ENCODE results near the gene CLIP4. TPM values are rescaled to one million over a fixed set of nuclear protein-coding genes. Genes with fewer than 3 reads are reported as not detected.

The CLIP4 gene
- total RNA-seq, 1 donor from 2014 or later = 27.7 TPM

- Histone ChIP-seq H3K36me3 (ENCODE audit: control insufficient read depth in 3 of 3, insufficient read depth in 3 of 3, low read length in 3 of 3) (no peaks in the 10 kb centered on the region), H3K4me3 (ENCODE audit: low read length in 3 of 3) (no peak overlapping the region), H3K9ac (ENCODE audit: low read depth in 1 of 3, low read length in 3 of 3) (no peak overlapping the region), H3K27ac (ENCODE audit: low read depth, low read length) (no peak overlapping the region), H3K4me1 (ENCODE audit: control insufficient read depth in 3 of 3, insufficient read depth in 3 of 3, low read length in 3 of 3) (no peaks in the 10 kb centered on the region), H3K9me3 (ENCODE audit: control insufficient read depth in 3 of 3, low read length in 3 of 3) (no peaks in the 10 kb centered on the region), H3K27me3 (ENCODE audit: control insufficient read depth in 3 of 3, insufficient read depth in 3 of 3, low read length in 3 of 3) (peaks cover 2 to 25% (median 12%) of the 10 kb centered on the region in 3 donors)
These were observed 120.9 kb downstream of the CLIP4 start for GRCh38 chr2:29236074-29236473.

DNA sequence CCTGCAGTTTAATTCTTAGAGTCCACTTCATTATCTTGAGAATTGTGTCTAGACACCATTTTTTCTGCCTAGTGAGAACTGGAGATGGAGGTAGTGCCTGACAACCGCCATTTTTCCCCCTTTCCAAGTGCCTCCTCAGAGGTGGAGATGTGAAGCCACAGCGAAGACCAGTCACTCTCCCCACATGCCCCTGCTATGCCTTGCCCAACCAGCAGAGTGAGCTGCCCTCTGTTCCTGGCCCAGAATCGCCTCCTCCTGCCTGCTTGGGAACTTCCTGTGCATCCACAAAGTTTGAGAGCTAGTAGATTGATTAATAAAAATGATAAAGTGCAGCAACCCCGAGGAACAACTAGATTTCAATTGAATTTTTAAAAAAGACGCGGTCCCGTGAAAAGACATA, 123.3 kb downstream of the CLIP4 start:
- Histone ChIP-seq H3K27ac (ENCODE audit: low read depth, low read length) (no peak overlapping the region), H3K36me3 (ENCODE audit: control insufficient read depth in 3 of 3, insufficient read depth in 3 of 3, low read length in 3 of 3) (no peaks in the 10 kb centered on the region), H3K9ac (ENCODE audit: low read depth in 1 of 3, low read length in 3 of 3) (no peak overlapping the region), H3K9me3 (ENCODE audit: control insufficient read depth in 3 of 3, low read length in 3 of 3) (no peaks in the 10 kb centered on the region), H3K4me3 (ENCODE audit: low read length in 3 of 3) (no peak overlapping the region), H3K27me3 (ENCODE audit: control insufficient read depth in 3 of 3, insufficient read depth in 3 of 3, low read length in 3 of 3) (peaks cover 2 to 48% (median 25%) of the 10 kb centered on the region in 3 donors), H3K4me1 (ENCODE audit: control insufficient read depth in 3 of 3, insufficient read depth in 3 of 3, low read length in 3 of 3) (no peaks in the 10 kb centered on the region)

Other genes starting within 250 kb of the CLIP4 start
- gene TRMT61B, start 245.1 kb upstream of the CLIP4 start, total RNA-seq = 25.6 TPM
- gene WDR43, start 220.7 kb upstream of the CLIP4 start, total RNA-seq = 39.1 TPM
- gene TOGARAM2, start 134.1 kb upstream of the CLIP4 start, total RNA-seq = 0.52 TPM
- under 0.01 TPM for gene PCARE, start 40.9 kb upstream of the CLIP4 start, total RNA-seq

All from skeletal muscle tissue (tissue), 4 donors.